Activated T-cell treated with anti-CD3 and anti-CD28 coated beads, Interleukin-2, amount 50 U/mL, for 72 hours (primary cell): ENCODE results near the gene UMODL1. TPM values are rescaled to one million over a fixed set of nuclear protein-coding genes. Genes with fewer than 3 reads are reported as not detected.

Experiments used
- ATAC-seq, 2 donors: fragments of 150-1000 bp; cut with Tn5 transposase; replicated peaks in 1 of 2; 2 replicates each; pipeline ENCODE4 v1.10.0; 2021; ENCODE audit warnings: moderate library complexity in 2 of 2, mild to moderate bottlenecking in 1 of 2
- DNase-seq, 2 donors: peaks; one replicate each; pipeline ENCODE4 v3.0.0; 2021 to 2022; ENCODE audit warnings: mixed read lengths in 1 of 2
- H3K27ac Mint-ChIP-seq: one replicate; pipeline ENCODE4 v1.8.0; 2022; ENCODE audit warnings: mild to moderate bottlenecking, moderate library complexity, mixed read lengths
- H3K27me3 Mint-ChIP-seq: one replicate; pipeline ENCODE4 v1.8.0; 2022; ENCODE audit warnings: low read depth, mixed read lengths
- H3K36me3 Mint-ChIP-seq, 2 donors: one replicate each; pipeline ENCODE4 v1.8.0; 2022; ENCODE audit warnings: mixed read lengths in 2 of 2, mild to moderate bottlenecking in 1 of 2; ENCODE audit not compliant: insufficient read depth in 2 of 2
- H3K4me1 Mint-ChIP-seq: one replicate; pipeline ENCODE4 v1.8.0; 2022; ENCODE audit warnings: low read depth, mixed read lengths
- H3K4me3 Mint-ChIP-seq, 2 donors: one replicate each; pipeline ENCODE4 v1.8.0; 2022; ENCODE audit warnings: mild to moderate bottlenecking in 2 of 2, mixed read lengths in 2 of 2, moderate library complexity in 2 of 2
- H3K9me3 Mint-ChIP-seq, 2 donors: one replicate each; pipeline ENCODE4 v1.8.0; 2022; ENCODE audit warnings: mixed read lengths in 2 of 2
- total RNA-seq, 2 donors: library from RNA; stranded (reverse); gene quantifications; one replicate each; pipeline ENCODE4 v1.2.3, GENCODE V29; 2022

Gene UMODL1
- total RNA-seq, 2 donors from 2014 or later: 0.39 to 0.89 TPM

DNA sequence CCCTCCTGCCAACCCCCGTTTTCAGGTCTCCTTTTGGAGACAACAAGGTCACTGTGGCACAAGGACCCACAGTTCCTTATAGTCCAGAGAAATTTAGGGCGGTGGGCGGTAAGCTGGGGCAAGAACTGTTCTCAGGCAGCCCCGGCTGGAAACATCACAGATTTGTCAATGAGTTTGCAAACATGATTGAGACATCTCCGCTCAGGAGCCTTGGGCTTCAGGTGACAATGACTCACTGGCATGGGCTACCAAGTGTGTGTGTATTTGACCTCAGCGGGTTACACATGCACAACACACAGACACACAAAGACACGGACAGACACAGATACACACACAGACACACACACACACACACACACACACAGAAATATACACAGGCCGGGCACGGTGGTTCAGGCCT is 89.6 kb downstream of the UMODL1 start:
- Mint-ChIP-seq H3K36me3 (no peaks in the 10 kb centered on the region), H3K27ac (no peak overlapping the region), H3K9me3 (no peaks in the 10 kb centered on the region), H3K4me3 (no peak overlapping the region), H3K27me3 (no peaks in the 10 kb centered on the region), H3K4me1 (peaks cover 37% of the 10 kb centered on the region)
- ATAC-seq: no peak
- DNase-seq: no peak

DNA sequence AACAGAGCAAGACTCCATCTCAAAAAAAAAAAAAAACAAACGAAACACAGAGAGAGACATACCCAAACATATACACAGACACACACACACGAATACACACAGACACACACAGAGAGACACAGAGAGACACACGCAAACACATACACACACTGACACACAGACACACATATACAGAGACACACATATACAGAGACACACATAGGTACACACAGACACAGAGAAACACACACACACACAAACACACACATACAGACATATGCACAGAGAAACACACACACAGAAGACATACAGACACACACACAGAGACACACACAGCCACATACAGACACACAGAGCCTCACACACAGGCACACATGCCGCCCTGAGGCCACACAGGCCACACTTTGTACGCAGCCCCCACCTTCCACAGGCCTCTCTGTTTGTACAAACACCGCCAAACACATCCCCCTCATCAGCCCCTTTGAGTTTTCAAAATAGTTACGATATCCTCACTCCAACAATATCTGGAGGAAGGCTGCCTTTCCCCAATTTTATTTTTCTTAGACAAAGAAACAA is 90.4 kb downstream of the UMODL1 start:
- Mint-ChIP-seq H3K27ac (no peak overlapping the region), H3K4me1 (peaks cover 37% of the 10 kb centered on the region), H3K4me3 (peak overlapping the region in 1 of 2 donors; percentile 2), H3K27me3 (no peaks in the 10 kb centered on the region), H3K9me3 (no peaks in the 10 kb centered on the region), H3K36me3 (no peaks in the 10 kb centered on the region)
- no peak for DNase-seq
- no peak for ATAC-seq

DNA sequence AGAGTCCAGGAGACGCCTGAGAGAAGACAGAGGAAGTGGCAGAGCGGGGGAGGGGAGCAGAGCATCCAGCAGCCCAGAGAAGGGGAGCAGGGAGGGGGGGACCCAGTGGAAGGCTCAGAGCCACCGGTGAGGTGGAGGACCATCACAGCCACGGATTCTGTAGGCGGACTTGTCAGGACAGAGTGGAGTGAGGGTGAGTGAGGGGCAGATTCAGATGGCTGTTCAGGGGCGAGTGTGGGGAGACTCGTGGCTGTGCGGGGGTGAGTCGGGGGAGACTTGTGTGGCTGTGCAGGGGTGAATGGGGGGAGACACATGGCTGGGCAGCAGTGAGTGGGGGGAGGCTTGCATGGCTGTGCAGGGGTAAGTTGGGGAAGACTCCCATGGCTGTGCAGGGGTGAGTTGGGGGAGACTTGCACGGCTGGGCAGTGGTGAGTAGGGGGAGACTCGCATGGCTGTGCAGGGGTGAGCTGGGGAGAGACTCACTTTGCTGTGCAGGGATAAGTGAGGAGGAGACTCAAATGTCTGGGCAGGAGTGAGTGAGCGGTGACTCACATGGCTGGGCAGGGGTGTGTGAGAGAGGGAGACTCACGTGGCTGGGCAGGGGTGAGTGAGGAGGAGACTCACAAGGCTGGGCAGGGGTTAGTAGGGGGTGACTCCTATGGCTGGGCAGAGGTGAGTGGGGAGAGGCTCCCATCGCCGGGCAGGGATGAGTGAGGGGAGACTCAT is 91.0 kb downstream of the UMODL1 start:
- H3K9me3 Mint-ChIP-seq: no peaks in the 10 kb centered on the region
- H3K27me3 Mint-ChIP-seq: no peaks in the 10 kb centered on the region
- peak overlapping the region in 1 of 2 donors; percentile 2 for H3K4me3 Mint-ChIP-seq
- ATAC-seq: peak in 1 of 2 donors; percentile 16
- no peak overlapping the region for H3K27ac Mint-ChIP-seq
- DNase-seq: peak in 1 of 2 donors; percentile 27
- H3K4me1 Mint-ChIP-seq: peaks cover 37% of the 10 kb centered on the region
- no peaks in the 10 kb centered on the region for H3K36me3 Mint-ChIP-seq

DNA sequence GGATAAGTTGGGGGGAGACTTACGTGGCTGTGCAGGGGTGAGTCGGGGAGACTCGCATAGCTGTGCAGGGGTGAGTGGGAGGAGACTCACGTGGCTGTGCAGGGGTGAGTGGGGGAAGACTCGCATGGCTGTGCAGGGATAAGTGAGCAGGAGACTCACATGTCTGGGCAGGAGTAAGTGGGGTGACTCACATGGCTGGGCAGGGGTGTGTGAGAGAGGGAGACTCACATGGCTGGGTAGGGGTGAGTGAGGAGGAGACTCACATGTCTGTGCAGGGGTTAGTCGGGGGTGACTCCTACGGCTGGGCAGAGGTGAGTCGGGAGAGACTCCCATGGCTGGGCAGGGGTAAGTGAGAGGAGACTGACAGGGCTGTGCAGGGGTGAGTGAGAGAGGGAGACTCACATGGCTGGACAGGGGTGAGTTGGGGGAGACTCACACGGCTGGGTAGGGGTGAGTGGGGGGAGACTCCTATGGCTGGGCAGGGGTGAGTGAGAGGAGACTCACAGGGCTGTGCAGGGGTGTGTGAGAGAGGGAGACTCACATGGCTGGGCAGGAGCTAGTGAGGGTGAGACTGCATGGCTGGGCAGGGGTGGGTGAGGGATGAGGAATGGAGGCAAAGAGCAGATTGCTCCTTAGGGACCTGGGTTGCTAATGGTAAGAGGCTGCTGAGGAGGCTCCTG is 91.9 kb downstream of the UMODL1 start:
- peak in 1 of 2 donors; percentile 21 for ATAC-seq
- Mint-ChIP-seq H3K27me3 (no peaks in the 10 kb centered on the region), H3K36me3 (no peaks in the 10 kb centered on the region), H3K4me3 (no peak overlapping the region), H3K4me1 (peaks cover 37% of the 10 kb centered on the region), H3K27ac (no peak overlapping the region), H3K9me3 (no peaks in the 10 kb centered on the region)
- DNase-seq: peak in 1 of 2 donors; percentile 26

DNA sequence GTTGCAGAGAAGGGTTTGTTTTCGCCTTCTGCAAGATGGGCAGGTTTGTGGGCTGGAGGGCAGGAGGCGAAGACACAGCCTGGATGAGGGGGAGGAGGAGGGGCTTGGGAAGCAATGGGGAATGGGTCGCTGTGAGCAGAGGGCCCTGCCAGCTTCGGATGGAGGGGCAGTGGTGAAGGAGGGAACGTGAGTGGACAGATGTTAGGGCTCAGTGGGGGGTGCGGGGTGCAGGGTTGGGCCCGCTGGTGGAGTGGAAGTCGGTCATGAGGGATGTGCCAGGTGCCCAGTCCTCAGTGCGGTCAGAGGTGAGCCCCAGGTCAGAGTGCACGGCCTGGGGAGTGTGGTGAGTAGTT is 92.4 kb downstream of the UMODL1 start:
- Mint-ChIP-seq H3K4me1 (peaks cover 37% of the 10 kb centered on the region), H3K27me3 (no peaks in the 10 kb centered on the region), H3K27ac (no peak overlapping the region), H3K36me3 (no peaks in the 10 kb centered on the region), H3K9me3 (no peaks in the 10 kb centered on the region), H3K4me3 (no peak overlapping the region)
- ATAC-seq: no peak
- DNase-seq: no peak

- DNase-seq (peak; percentile 67 to 68), ATAC-seq (peak; percentile 84 to 87)
- peaks cover 37% of the 10 kb centered on the region for H3K4me1 Mint-ChIP-seq
- H3K27ac Mint-ChIP-seq: no peak overlapping the region
- H3K4me3 Mint-ChIP-seq: no peak overlapping the region
- no peaks in the 10 kb centered on the region for H3K36me3 Mint-ChIP-seq
- H3K9me3 Mint-ChIP-seq: no peaks in the 10 kb centered on the region
- H3K27me3 Mint-ChIP-seq: no peaks in the 10 kb centered on the region
These were observed 93.1 kb downstream of the UMODL1 start for GRCh38 chr21:42164064-42164789.

GRCh38 chr21:42164818-42165217 is 93.7 kb downstream of the UMODL1 start:
- no peak overlapping the region for H3K4me3 Mint-ChIP-seq
- ATAC-seq: peak; percentile 7 to 23
- no peaks in the 10 kb centered on the region for H3K36me3 Mint-ChIP-seq
- no peaks in the 10 kb centered on the region for H3K27me3 Mint-ChIP-seq
- no peak overlapping the region for H3K27ac Mint-ChIP-seq
- DNase-seq: no peak
- peaks cover 37% of the 10 kb centered on the region for H3K4me1 Mint-ChIP-seq
- no peaks in the 10 kb centered on the region for H3K9me3 Mint-ChIP-seq

DNA sequence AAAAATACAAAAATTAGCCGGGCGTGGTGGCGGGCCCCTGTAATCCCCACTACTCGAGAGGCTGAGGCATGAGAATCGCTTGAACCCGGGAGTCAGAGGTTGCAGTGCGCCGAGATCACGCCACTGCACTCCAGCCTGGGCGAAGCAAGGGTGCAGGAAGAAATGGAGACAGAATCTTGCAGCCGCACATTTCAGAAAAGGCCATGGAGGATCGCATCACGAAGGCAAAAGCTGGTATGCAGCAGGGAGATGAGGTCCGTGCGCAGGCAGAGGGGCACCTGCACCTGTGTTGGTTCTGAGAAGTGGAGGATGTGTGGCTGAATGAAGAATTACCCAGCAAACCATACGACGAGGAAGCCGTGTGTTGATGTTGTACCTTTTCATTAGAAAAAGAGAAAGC is 94.8 kb downstream of the UMODL1 start:
- ATAC-seq: no peak
- no peaks in the 10 kb centered on the region for H3K36me3 Mint-ChIP-seq
- peaks cover 34% of the 10 kb centered on the region for H3K4me1 Mint-ChIP-seq
- H3K27me3 Mint-ChIP-seq: no peaks in the 10 kb centered on the region
- DNase-seq: no peak
- no peaks in the 10 kb centered on the region for H3K9me3 Mint-ChIP-seq
- H3K4me3 Mint-ChIP-seq: no peak overlapping the region
- H3K27ac Mint-ChIP-seq: no peak overlapping the region

DNA sequence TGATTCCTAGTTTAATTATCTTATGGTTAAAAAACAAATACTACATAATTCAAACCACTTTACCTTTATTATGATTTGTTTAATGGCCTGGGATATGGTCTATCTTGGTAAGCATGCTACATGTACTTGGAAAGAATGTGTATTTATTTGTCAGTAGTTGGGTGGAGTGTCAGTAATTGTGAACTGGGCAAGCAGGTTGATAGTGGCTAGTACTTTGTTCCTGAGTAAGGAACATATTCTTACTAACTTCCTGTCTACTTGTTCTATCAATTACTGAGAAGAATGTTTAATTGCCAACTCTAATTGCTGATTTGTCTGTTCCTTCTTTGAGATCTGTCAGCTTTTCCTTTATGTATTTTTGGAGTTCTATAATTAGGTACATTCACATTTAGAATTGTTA is 98.6 kb downstream of the UMODL1 start:
- Mint-ChIP-seq H3K4me3 (no peak overlapping the region), H3K4me1 (peaks cover 4% of the 10 kb centered on the region), H3K27ac (no peak overlapping the region), H3K27me3 (no peaks in the 10 kb centered on the region), H3K36me3 (no peaks in the 10 kb centered on the region), H3K9me3 (no peaks in the 10 kb centered on the region)
- ATAC-seq (no peak), DNase-seq (no peak)

GRCh38 chr21:42171091-42172053 is 100.3 kb downstream of the UMODL1 start:
- Mint-ChIP-seq H3K4me3 (no peak overlapping the region), H3K27ac (no peak overlapping the region), H3K4me1 (peaks cover 4% of the 10 kb centered on the region), H3K27me3 (no peaks in the 10 kb centered on the region), H3K36me3 (no peaks in the 10 kb centered on the region), H3K9me3 (no peaks in the 10 kb centered on the region)
- ATAC-seq: no peak
- DNase-seq: no peak

DNA sequence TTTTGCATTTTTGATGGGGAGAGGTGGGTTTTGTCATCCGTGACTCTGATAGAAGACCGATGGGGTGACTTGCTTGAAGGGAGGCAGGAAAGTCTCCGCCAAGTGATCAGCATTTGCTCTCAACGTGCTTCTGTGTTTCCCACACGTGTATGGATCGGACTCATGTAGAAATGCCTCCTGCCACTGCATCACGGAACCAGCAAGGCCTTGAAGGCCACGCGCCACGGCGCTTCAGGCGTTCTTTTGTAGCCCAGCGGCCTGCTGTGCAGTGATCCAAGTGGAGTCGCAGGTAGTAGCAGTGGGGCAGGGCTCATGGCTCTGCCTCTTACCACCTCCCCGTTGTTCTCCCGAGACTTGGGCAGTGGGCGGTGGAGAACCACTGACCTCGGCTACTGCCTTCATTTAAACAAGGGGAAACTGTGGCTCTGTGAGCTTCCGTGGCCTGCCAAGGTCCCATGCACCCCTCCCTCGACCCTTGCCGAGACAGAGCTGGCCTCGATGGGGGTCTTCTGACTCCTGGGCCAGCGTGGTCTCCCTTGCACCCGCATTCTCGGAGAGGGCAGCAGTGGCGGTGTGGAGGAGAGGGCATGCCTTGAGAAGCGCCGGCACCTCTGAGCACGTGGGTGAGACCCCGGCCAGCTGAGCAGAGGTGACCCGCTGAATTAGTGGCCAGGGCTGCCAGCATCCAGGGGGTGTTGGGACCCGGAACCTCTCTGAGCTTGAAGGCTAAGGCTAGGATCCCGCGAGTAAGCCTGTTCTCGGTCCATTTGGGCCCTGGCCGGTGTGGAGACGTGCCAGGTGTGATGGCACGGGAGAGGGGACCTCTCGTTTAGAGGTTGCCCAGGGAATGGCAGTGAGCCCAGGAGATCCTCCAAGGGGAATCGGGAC is 101.7 kb downstream of the UMODL1 start:
- ATAC-seq: no peak
- Mint-ChIP-seq H3K36me3 (no peaks in the 10 kb centered on the region), H3K4me3 (no peak overlapping the region), H3K4me1 (peaks cover 4% of the 10 kb centered on the region), H3K9me3 (no peaks in the 10 kb centered on the region), H3K27me3 (no peaks in the 10 kb centered on the region), H3K27ac (no peak overlapping the region)
- DNase-seq: no peak

GRCh38 chr21:42174173-42174572 is 103.1 kb downstream of the UMODL1 start:
- no peak for ATAC-seq
- no peak for DNase-seq
- Mint-ChIP-seq H3K4me1 (peaks cover 4% of the 10 kb centered on the region), H3K27me3 (no peaks in the 10 kb centered on the region), H3K36me3 (no peaks in the 10 kb centered on the region), H3K27ac (no peak overlapping the region), H3K9me3 (no peaks in the 10 kb centered on the region), H3K4me3 (no peak overlapping the region)
